GM19035 (cell line): ENCODE data around the gene ZFPM1.

Experiments used
- ATAC-seq: cut with Tn5 transposase; IDR thresholded peaks from one replicate; pipeline ENCODE4 v1.9.1; 2021; ENCODE audit not compliant: unreplicated experiment

The ZFPM1 gene

DNA sequence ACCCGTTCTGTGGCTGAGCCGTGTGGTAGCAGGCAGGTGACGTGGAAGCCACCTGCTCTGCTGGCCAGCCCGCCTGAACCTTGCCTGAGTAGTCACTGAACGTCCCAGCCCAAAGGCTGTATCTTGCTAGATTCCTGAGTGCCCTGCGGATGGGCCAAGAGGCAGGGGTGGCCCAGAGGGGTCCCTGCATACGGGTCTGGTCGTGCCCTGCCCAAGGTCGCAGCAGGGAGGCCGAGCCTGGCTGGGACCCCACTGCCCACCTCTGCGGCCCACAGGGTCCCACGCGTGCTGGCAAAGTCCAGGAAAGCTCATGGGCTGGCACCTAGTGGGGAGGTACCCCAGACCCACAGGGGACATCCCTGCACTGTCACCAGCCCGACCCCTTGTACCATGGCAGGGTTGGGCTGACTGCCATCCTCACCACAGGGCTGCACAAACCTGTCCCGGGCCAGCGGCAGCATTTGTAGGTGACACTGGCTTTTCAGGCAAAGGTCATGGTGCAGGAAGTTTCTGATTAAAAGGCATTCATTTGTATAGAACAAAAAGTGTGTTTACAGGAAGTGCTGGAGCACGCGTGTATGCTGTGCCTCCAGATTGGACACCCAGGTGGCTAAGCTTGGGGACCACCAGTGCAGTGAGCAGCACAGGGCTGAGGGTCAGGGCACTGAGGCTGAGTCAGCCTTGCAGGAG lies 72.0 kb downstream of the ZFPM1 start:
- ATAC-seq: no peak

DNA sequence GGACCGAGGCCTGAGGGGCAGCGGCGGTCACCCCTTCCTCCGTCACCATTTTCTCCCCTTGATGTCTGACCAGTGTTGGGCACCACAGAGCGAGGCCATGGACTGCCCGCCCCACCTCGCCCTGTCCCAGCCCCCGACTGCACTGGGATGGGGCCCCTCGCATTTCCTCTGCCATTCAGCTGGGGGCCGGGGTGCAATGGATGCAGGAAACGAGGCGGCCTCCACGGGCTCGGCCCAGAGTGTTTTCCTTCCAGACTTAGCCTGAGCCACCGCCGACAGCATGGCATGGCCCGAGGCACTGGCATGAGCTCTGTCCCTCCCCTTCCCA lies 72.5 kb downstream of the ZFPM1 start:
- no peak for ATAC-seq

DNA sequence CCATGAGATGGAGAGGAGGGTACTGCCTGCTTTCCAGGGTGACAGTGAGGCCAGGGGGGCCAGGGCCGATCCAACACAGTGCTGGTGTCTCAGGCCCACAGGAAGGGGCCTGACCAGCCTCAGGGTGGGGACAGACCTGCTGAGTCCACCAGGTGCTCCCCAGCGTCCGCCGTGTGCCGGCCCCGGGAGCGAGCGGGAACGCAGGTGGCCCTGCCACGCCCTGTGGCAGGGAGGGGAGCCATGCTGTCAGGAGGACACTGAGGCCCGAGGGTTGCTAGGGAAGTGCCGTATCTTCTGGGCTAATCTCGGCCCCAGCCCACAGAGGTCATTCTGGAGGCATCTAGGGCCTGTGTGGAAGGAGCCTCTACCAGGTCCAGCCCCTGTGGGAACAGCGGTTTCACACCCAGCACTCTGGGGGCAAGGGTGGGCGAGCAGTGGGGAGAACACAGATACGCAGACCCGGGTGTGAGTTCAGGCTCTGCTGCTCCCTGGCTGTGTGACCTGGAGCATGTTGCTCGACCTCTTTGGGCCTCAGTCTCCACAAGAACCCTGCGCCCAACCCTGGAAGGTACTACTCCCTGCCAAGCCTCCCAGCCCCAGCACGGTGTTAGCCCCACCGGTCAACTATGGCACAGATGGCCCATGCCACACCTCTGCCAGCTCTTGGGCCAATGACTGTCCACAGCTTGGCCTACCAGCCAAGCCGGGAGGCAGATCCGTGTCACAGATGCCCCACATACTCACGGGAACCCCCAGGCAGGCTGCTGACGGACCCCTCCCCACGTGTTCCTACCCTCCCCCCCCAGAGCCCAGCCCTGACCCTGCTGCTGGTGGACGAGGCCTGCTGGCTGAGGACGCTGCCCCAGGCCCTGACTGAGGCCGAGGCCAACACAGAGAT lies 73.2 kb downstream of the ZFPM1 start:
- no peak for ATAC-seq

DNA sequence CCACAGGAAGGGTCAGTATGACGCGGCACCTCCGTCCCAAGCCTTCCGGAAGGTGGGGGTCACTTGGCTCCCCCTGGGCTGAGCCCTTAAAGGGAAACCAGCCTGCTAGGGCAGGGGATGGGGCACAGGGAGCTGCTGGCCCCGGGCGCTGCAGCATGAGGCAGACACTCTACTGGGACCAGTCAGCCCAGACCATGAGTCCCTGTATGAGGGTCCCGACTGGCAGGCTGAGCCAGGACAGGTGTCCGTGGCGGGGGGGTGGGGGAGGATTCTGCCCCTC lies 73.8 kb downstream of the ZFPM1 start:
- ATAC-seq: no peak

DNA sequence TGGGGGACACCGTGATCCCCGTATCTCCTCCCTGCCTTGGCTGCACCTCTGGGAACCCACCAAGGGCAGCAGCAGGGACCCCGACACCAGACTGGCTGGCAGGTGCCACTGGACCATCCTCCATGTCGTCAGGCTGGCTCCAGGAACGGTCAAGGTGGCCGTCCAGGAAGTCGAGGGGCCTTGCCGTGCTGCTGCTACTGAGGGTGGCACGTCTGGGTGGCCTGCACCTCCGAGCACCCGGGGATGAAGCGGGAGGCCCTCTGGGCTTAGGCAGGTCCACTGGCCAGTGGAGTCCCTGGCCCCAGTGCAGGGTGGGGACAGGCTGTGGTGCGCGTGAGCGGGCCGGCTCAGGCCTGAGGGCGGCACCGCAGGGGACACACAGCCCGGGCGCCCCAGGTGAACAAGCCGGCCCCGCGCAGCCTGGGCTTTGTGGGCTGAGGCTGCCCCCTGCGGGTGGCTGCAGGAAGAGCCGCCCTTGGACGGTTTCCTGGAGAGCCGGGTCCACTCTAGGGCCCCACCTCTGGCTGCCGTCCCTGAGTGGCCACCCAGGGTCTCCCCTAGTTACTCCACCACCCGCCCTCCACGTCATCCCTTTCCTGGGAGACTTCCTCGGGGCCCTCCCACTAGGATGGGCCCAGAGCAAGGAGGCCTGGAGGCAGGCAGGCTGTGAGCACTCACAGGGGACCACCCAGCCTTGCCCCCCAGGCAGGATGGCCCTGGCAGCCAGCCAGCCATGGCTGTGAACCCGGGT lies 74.3 kb downstream of the ZFPM1 start:
- ATAC-seq: no peak

DNA sequence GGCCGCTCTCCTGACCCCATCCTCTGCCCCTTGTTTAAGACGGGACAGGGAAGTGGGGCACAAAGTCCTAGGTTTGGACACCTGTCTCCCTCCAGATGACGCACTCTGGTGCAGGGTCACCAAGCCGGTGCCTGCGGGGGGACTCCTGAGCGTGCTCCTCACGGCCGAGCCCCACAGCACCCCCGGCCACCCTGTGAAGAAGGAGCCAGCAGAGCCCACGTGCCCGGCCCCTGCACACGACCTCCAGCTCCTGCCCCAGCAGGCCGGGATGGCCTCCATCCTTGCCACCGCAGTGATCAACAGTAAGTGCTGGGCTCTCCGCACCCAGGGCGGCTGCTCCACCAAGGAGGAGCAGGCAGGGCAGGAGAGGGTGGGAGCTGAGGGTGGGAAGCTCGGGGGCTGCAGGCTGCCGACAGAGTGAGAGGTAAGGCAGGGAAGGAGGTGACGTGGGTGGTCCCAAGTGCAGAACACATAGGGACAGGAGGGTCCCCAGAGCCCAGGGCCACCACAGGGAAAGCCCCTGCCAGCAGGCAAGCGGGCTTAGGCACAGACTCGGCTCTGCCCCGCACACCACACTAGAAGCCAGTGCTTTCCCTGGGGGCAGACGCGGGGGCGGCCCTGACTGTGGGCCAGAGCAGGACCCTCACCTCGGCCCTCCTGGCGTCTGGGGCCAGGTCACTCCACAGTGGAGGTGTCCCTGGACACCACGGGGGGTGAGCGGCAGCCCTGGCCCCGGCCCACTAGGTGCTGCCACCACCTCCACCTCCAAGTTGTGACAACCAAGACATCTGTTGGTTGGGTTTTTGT lies 75.1 kb downstream of the ZFPM1 start:
- ATAC-seq: no peak

DNA sequence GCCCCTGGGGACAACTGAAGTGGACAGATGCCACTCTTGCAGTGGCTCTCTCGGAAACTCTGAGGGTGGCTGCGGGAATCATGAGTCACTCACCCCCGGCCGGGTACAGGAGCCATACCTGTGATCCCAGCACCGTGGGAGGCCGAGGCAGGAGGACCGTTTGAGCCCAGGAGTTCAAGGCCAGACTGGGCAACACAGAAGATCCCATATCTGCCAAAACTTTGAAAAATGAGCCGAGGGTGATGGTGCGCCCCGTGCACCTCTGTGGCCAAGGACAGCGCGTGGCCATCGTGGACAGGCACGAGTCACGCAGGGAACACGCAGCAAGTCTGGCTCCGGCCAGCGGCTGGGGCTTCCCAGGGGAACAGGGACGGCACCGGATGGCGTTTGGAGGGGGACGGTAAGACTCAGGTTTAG lies 75.8 kb downstream of the ZFPM1 start:
- no peak for ATAC-seq

DNA sequence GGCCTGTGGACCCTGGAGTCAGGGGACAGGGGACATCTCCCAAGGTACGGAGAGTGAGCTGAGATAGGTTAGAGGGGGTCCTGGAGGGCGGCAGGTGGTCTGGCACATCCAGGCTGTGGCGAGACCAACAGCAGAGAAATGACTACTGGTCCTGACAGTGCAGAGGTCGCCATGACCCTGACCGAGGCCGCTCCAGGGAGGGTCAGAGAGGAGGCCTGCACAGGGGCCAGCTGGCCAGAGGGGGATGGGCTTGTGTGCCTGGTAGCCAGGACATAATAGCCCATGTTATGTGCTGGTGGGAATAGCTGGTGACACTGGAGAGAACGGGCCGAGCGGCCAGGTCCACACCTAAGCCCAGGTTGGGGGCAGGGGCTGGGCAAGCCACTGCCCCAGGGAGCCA lies 76.5 kb downstream of the ZFPM1 start:
- no peak for ATAC-seq

DNA sequence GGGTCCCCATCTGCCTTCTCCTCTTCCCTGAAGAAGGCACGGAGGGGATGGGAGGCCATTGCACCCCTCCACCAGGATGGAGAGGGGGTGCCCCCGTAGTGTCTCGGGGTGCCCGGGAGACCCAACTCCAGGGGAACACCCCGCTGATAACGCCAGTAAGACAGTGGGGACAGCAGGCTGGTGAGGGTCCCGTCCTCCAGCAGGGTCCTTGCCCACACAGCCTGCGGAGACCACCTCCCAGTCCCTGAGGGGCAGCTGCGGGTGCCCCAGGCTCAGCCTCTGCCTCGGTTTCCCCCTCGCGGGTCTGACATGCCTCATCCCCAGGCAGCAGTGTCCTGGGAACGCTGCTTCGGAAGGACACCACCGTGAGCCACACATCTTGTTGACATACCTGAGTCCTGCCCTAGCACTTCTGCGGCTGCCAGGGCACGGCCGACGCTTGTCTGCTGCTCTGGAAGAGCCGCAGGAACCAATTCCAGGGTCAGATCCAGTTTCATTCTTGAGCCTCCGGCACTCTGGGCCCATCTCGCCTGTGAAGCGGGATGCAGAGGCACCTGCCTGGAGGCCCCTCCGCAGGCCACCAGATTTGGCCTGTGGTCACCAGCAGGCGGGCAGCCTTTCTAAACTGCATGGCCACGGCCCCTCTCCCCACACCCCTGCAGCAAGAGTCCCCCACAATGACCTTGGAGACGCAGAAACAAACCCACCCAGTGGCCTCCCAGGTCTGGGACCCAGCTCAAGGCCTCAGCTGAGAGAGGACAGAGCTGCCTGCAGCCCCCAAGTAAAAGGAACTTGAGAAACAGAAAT lies 77.2 kb downstream of the ZFPM1 start:
- no peak for ATAC-seq

DNA sequence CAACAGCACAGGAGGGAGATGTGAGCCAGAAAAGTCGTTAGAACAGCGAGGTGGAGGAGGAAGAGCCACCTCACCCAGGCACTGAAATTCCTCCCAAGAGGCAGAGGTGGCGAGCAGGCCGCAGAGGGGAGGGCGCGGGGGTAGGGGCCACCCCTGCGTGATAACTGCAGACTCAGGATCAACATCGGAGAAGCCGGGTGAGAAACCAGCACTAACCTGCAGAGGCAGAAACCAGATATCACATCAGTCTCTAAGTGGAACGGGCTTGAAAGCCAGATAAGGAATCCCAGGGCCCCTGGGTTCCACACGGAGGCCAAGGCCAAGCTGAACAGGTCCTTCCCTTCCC lies 77.8 kb downstream of the ZFPM1 start:
- no peak for ATAC-seq

DNA sequence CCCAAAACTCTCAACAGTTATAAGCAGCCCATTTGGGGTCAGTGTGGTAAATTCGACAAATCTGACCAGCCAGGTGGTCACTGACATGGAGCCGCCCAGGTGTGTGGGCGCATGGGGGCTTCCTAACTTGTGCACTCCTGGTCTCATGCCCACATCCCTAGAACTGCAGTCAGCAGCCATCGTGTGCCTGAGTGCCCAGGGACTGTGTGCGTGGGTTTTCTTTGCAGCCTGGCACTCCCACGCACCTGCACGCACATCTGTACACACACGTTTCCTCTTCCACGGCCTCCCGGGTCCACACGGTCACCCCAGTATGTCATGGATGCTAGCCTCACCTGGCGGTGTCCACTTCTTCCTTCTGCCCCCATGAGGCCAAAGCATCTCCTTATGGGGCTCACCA lies 78.3 kb downstream of the ZFPM1 start:
- no peak for ATAC-seq

DNA sequence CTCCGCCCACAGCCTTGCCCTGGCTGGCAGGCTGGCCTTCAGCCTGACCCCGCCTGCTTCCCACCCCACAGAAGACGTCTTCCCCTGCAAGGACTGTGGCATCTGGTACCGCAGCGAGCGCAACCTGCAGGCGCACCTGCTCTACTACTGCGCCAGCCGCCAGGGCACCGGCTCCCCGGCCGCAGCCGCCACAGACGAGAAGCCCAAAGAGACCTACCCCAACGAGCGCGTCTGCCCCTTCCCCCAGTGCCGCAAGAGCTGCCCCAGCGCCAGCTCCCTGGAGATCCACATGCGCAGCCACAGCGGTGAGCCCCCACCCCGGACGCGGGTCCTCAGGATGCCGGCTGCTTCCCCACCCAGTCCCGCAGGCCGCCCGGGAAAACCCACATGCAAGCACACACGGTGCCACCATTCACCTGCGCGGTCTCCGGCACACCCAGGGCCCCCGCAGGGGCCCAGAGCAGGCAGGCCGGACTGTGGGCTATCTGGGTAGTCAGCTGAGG lies 78.9 kb downstream of the ZFPM1 start:
- ATAC-seq: no peak

DNA sequence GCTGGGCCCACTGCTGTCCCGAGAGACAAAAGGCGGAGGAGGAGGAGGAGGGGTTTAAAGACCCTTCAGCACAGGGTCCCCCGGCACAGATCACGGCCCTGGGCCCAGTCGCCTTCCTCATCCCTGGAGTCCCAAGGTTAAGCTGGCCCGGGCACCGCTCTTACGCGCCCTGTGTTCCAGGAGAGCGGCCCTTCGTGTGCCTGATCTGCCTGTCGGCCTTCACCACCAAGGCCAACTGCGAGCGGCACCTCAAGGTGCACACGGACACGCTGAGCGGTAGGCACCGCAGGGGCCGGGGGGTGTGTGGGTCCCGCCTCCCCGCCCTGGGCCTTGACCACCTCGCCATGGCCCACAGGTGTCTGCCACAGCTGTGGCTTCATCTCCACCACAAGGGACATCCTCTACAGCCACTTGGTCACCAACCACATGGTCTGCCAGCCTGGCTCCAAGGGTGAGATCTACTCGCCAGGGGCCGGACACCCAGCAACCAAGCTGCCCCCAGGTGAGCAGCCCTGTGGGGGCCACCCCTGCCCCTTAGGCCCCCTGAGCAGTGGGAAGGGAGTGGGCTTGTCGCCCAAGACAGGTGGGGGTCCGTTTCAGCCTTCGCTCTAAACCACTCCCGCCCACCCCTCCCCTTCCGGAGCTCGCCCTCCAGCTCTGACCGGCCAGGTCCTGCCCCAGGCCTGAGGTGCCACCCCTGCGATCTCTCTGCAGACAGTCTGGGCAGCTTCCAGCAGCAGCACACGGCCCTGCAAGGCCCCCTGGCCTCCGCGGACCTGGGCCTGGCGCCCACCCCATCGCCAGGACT lies 79.6 kb downstream of the ZFPM1 start:
- ATAC-seq: no peak

DNA sequence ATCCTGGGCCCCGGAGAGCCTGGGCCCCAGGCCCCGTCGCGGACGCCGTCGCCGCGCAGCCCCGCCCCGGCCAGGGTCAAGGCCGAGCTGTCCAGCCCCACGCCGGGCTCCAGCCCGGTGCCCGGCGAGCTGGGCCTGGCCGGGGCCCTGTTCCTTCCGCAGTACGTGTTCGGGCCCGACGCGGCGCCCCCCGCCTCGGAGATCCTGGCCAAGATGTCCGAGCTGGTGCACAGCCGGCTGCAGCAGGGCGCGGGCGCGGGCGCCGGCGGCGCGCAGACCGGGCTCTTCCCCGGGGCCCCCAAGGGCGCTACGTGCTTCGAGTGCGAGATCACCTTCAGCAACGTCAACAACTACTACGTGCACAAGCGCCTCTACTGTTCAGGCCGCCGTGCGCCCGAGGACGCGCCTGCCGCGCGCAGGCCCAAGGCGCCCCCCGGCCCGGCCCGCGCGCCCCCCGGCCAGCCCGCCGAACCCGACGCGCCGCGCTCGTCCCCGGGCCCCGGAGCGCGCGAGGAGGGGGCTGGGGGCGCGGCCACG lies 80.4 kb downstream of the ZFPM1 start:
- no peak for ATAC-seq

DNA sequence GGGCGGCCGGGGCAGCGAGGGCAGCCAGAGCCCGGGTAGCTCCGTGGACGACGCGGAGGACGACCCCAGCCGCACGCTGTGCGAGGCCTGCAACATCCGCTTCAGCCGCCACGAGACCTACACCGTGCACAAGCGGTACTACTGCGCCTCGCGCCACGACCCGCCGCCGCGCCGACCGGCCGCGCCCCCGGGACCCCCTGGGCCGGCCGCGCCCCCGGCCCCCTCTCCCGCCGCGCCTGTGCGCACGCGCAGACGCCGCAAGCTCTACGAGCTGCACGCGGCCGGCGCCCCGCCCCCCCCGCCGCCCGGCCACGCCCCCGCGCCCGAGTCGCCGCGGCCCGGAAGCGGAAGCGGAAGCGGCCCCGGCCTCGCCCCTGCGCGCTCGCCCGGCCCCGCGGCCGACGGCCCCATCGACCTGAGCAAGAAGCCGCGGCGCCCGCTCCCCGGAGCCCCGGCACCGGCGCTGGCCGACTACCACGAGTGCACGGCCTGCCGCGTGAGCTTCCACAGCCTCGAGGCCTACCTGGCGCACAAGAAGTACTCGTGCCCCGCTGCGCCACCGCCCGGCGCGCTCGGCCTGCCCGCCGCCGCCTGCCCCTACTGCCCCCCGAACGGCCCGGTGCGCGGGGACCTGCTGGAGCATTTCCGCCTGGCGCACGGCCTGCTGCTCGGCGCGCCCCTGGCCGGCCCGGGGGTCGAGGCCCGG lies 81.0 kb downstream of the ZFPM1 start:
- ATAC-seq: peak; percentile 63

DNA sequence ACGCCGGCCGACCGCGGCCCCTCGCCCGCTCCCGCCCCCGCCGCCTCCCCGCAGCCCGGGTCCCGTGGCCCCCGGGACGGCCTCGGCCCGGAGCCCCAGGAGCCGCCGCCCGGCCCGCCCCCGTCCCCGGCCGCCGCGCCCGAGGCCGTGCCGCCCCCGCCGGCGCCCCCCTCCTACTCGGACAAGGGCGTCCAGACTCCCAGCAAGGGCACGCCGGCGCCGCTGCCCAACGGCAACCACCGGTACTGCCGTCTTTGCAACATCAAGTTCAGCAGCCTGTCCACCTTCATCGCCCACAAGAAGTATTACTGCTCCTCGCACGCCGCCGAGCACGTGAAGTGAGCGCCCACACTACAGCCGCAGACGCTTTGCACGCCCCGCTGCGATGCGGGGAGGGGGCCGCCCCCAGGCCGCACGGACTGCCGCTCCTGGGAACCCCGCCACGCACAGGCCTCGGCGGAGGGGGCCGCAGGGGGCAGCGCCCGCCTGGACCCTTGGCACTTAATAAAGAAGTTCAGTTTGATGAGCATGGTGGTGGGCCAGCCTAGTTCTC lies 81.6 kb downstream of the ZFPM1 start:
- ATAC-seq: peak; percentile 33

DNA sequence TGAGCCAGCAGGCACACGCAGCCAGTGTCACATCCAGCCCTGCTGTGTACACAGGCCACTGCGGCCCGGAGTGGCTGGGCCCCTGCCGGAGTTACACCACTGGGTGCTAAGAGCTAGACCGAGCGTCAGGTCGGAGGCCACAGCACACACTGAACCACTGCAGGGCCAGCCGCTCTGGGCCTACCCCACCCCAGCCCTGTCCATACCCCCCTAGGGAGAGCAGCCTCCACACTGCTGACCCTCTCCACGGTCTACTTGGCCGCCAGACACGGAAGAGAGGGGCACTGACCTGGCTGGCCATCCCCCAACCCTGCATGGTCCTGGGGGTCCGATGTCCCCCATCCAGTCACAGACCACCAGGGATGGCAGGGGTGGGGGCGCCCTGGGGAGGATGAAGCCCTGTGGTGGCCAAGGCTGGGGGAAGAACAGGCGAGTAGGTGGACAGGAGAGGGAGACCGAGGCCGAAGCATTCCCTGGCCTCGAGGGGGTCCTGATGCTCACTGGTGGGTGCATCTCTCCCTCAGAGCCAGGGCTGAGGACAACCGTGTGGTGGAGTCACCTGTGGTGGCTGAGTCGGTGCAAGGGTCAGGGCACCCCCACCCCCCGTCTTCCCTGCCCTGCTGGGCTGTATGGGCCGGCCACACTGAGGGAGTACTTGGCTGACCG lies 82.2 kb downstream of the ZFPM1 start:
- no peak for ATAC-seq

DNA sequence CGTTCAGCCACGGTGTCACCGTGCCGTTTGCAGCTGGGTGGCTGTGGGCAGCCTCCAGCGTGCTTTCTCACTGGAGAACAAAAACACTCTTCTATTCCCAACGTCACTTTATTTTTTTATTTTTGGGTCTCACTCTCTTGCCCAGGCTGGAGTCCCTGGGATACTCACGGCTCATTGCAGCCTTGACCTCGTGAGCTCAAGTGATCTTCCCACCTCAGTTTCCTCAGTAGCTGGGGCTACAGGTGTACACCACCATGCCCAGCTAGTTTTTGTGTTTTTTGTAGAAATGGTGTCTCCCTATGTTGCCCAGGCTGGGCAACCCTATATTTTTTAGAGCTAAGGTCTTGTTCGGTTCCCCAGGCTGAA lies 82.8 kb downstream of the ZFPM1 start:
- ATAC-seq: no peak
